ENCODE results near the gene HCN3.
"Not testable (repeated sequence)": the region's sequence is repeated elsewhere in the genome, so short reads cannot be mapped to it uniquely, and the experiment has no call there.

The HCN3 gene

GRCh38 chr1:155318082-155318481, 40.8 kb downstream of the HCN3 start:
- no peak for DNase-seq

- DNase-seq: no peak
Observed at GRCh38 chr1:155319536-155319935, 42.3 kb downstream of the HCN3 start.

- DNase-seq: no peak
Observed at GRCh38 chr1:155320252-155320651, 43.0 kb downstream of the HCN3 start.

- peak; percentile 72 for DNase-seq
Observed at GRCh38 chr1:155320661-155321617, 43.7 kb downstream of the HCN3 start, which contains the start of gene RUSC1. TSS of gene RUSC1 (plus strand) at chr1:155320894. CDS start at chr1:155321774, 880 bp downstream.

- DNase-seq: no peak
Observed at GRCh38 chr1:155321639-155322503, 44.6 kb downstream of the HCN3 start.

GRCh38 chr1:155322571-155322952, 45.3 kb downstream of the HCN3 start:
- DNase-seq: no peak

- DNase-seq: peak; percentile 73 to 90
Observed at GRCh38 chr1:155322953-155323728, 45.9 kb downstream of the HCN3 start.

GRCh38 chr1:155323729-155324036, 46.4 kb downstream of the HCN3 start:
- DNase-seq: peak; percentile 74 to 79

GRCh38 chr1:155324037-155324716, 46.9 kb downstream of the HCN3 start:
- peak; percentile 80 to 89 for DNase-seq

- DNase-seq: no peak
Observed at GRCh38 chr1:155324717-155325602, 47.7 kb downstream of the HCN3 start.

GRCh38 chr1:155325603-155325893, 48.3 kb downstream of the HCN3 start:
- DNase-seq: no peak

GRCh38 chr1:155326020-155326526, 48.8 kb downstream of the HCN3 start:
- no peak for DNase-seq

- DNase-seq: no peak
Observed at GRCh38 chr1:155326631-155327037, 49.4 kb downstream of the HCN3 start.

GRCh38 chr1:155327981-155328380, 50.7 kb downstream of the HCN3 start:
- no peak for DNase-seq

GRCh38 chr1:155328856-155329255, 51.6 kb downstream of the HCN3 start:
- DNase-seq: not testable (repeated sequence)

- no peak for DNase-seq
Observed at GRCh38 chr1:155329980-155330598, 52.8 kb downstream of the HCN3 start.

GRCh38 chr1:155334962-155335361, 57.7 kb downstream of the HCN3 start:
- no peak for DNase-seq

All from stimulated activated CD4-positive, alpha-beta T cell treated with anti-CD3 and anti-CD28 coated beads, Interleukin-4, amount 100 ng/mL, for 4 hours (primary cell).